OCI-M2 (cell line): ENCODE measurements around the gene HOXC9.
A peak's percentile ranks its signal among the peaks of the same experiment; 100 is the strongest.

ENCODE experiments used
- DNase-seq: peaks from one replicate; lab custom pipeline; 2025; ENCODE audit not compliant: unreplicated experiment; lab: John Stamatoyannopoulos, UW

Gene HOXC9

GRCh38 chr12:53986686-53987483 lies 13.1 kb upstream of the HOXC9 start:
- DNase-seq = no peak

GRCh38 chr12:53987787-53988230 lies 12.2 kb upstream of the HOXC9 start:
- no peak for DNase-seq

- DNase-seq = no peak
Measured at GRCh38 chr12:53988541-53989226, 11.3 kb upstream of the HOXC9 start.

GRCh38 chr12:53989227-53990113 lies 10.5 kb upstream of the HOXC9 start:
- DNase-seq = peak; percentile 38

- DNase-seq = no peak
Measured at GRCh38 chr12:53990311-53991076, 9.5 kb upstream of the HOXC9 start.

GRCh38 chr12:53991077-53991460 lies 8.9 kb upstream of the HOXC9 start:
- no peak for DNase-seq

GRCh38 chr12:53992377-53992889 lies 7.5 kb upstream of the HOXC9 start:
- no peak for DNase-seq

DNA sequence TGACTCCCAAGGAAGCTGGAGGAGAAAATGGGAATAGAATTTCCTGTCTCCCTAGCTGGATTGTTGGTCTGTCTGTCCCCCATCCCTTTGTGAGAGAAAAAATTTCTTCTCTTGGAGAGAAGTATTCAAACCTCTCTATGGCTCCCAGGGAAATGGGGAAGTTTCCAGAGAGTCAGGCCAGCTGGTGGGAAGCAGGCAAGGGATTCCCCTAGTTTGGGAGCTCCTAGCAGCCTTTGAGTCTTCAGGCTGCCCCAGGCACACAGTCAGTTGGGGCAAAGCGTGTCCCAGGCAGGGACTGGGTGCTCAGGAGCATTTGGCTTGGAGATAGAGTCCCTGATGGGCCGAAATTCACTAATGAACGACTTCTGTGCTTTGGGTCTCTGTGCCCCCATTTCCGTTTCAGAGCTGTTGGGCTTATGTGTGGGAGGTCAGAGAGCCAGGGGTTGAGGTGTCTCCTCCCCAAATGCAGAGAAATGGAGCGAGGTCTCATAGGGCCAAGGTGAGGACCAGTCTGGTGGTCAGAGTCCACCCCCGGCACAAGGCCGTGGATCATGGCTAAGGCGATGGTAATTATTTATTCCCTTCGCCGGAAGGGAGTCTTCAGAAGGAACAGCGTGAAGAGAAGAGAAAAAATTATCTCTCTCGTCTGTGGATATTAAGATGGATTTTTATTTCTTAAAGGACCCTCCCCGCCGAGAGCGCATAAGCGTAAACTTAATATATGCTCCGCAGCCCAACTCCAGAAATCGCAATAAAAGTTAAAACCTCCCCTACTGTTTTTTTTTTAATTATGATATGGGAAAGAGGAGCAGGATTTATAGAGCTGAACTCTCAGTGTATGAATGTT lies 6.6 kb upstream of the HOXC9 start:
- DNase-seq = no peak

GRCh38 chr12:53994009-53994263 lies 6.0 kb upstream of the HOXC9 start:
- no peak for DNase-seq

DNA sequence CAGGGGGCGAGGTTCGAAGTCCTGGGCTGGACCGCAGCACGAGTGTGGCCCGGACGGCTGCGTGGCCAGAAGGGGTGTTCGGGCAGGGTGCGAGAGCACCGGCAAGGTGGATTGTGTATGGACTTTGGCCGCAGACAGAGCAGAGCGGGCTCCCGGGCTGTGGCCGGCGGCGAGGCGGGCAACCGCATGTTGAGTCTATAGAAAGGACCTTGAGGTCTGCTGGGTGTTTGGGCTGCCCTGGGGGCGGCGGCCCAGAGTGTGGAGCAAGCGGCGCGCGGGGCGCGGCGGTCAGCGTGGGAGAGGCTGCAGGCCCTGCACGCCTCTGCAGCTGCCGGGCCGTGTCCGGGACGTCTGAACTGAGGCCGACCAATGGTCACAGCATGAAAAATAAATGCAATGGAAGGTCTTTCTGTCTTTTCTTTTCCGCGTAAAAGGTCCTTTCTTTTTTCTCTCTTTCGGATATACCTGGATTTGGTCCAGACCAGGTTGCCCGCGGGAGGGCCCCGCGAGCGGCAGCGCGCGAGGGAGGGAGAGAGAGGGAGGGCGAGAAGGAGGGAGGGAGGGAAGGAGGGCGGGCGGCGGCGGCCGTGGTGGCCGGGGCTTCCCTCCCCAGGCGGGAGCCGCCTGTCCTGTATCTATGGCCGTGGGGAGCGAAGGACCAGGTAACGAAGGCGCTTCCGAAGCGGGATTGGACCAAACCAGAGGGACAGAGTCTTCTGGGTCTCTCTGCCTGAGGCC lies 5.5 kb upstream of the HOXC9 start:
- no peak for DNase-seq

DNA sequence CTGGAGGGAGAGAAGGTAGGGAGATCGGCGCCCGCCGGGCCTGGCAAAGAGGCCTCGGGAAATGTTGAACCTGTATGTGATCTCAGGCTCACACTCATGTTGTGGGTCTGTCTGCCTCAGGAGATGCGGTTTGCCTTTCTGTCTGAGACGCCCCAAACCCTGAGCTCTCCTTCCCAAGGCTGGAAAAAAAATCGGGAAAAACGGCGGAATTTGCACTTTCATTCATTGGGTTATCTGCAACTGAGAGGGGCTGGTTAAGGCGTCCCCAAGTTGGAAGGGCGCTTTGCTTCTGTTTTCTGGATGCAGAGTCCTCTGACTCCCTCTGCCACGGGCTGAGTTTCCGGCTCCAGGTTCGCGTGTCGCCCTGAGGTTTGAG lies 5.0 kb upstream of the HOXC9 start:
- DNase-seq = no peak

GRCh38 chr12:53995378-53996239 lies 4.4 kb upstream of the HOXC9 start:
- DNase-seq = no peak

DNA sequence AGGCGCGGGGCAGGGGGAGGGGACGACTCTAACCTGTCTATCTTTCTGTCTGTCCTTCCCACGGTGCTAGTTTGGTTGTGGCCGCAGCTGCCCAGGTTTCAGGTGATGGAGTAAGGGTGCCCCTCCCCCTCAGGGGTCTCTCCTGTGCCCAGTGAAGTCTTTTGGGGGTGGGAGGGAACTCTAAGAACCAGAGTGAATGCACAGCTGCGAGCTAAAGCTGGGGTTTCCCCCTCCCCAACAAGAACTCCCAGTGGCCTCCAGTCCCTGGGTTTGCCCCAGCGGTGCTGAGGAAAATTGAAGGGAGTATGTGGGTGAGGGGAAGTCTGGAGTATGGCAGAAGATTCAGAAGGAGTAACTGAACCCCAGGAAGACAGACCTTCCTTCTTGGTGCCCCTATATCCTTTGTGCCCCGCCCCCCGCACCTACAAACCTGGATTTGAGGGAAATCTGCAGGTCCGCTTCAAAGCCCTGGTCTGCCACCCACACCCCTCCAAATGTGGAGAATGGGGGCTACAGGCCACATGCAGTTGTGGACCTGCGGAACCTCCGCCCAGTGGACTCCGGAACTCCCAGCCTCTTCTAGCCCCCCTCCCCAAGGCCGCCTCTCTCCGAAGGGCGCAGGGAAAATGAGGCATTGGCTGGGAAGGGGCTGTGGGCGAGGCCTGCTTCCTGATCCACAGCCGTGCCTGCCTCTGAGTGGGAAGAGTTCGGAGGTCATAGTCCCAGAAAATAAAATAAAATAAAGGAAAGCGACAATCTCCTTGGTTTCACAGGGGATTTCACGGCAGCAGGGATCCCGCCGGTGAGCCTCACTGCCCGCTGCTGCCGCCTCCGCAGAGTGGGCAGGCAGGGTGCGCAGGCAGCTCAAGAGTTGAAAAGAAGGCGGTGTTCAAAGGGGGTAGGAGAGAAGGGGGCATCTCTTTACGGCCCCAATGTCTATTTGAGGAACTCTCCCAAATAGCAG lies 3.4 kb upstream of the HOXC9 start:
- no peak for DNase-seq

GRCh38 chr12:53997204-53998109 lies 2.5 kb upstream of the HOXC9 start:
- DNase-seq = no peak

GRCh38 chr12:53998110-53998899 lies 1.7 kb upstream of the HOXC9 start:
- no peak for DNase-seq

DNA sequence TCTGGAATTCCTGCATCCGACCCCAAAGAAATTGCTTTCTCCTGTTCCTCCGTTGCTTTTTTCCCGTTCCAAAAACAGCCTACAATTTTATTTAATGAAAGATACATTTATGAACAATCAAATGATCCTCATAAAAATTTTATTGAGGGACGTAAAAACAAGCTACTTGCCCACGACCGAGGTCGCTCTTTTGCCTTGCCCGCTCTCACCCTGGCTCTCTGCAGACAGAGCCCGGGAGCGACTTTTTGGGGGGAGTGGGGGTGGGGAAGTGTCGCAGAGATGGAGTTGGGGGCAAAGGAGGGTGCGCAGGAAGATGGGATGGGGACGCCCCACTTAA lies 1.1 kb upstream of the HOXC9 start:
- no peak for DNase-seq
